Activated T-helper 2 cell treated with anti-CD3 and anti-CD28 coated beads, Interferon-gamma antibody, Interleukin-2, Interleukin-4, amounts not matched to agents 10 μg/mL and 5 μg/mL and 100 μg/mL, durations not matched to agents 14 hours and 24 hours and 36 hours (primary cell): ENCODE measurements around the gene HS2ST1. TPM values are rescaled to one million over a fixed set of nuclear protein-coding genes. Genes with fewer than 3 reads are reported as not detected.
"Not testable (repeated sequence)": the region's sequence is repeated elsewhere in the genome, so short reads cannot be mapped to it uniquely, and the experiment has no call there.

Experiments used
- DNase-seq: peaks from one replicate; pipeline ENCODE4 v3.0.0; 2021; ENCODE audit warnings: low spot score
- H3K27ac Mint-ChIP-seq: one replicate; pipeline ENCODE4 v1.8.0; 2021; ENCODE audit warnings: mixed read lengths
- H3K27me3 Mint-ChIP-seq: one replicate; pipeline ENCODE4 v1.8.0; 2021; ENCODE audit warnings: low read depth, mixed read lengths
- H3K36me3 Mint-ChIP-seq: one replicate; pipeline ENCODE4 v1.8.0; 2021; ENCODE audit warnings: low read depth, mixed read lengths
- H3K4me1 Mint-ChIP-seq: one replicate; pipeline ENCODE4 v1.8.0; 2021; ENCODE audit warnings: low read depth, mixed read lengths
- H3K4me3 Mint-ChIP-seq: one replicate; pipeline ENCODE4 v1.8.0; 2021; ENCODE audit warnings: low read depth, mild to moderate bottlenecking, moderate library complexity, mixed read lengths
- H3K9me3 Mint-ChIP-seq: one replicate; pipeline ENCODE4 v1.8.0; 2021; ENCODE audit warnings: mixed read lengths
- intact Hi-C: fragments of 100-400 bp; cut with micrococcal nuclease; formaldehyde crosslinking; loops from one replicate; pipeline ENCODE4 v1.15.1; 2023
- total RNA-seq: library from RNA; stranded (reverse); gene quantifications from 2 replicates; pipeline ENCODE4 v1.2.3, GENCODE V29; 2022

Gene HS2ST1
- total RNA-seq, 1 donor from 2014 or later, result 28.0 TPM

- Mint-ChIP-seq H3K27me3 (no peaks in the 10 kb centered on the region), H3K4me3 (no peak overlapping the region), H3K27ac (no peak overlapping the region), H3K36me3 (no peaks in the 10 kb centered on the region), H3K9me3 (no peaks in the 10 kb centered on the region), H3K4me1 (no peaks in the 10 kb centered on the region)
- no peak for DNase-seq
- intact Hi-C loops, result no loop called here
Measured at GRCh38 chr1:86957221-86957620, 42.8 kb downstream of the HS2ST1 start.

DNA sequence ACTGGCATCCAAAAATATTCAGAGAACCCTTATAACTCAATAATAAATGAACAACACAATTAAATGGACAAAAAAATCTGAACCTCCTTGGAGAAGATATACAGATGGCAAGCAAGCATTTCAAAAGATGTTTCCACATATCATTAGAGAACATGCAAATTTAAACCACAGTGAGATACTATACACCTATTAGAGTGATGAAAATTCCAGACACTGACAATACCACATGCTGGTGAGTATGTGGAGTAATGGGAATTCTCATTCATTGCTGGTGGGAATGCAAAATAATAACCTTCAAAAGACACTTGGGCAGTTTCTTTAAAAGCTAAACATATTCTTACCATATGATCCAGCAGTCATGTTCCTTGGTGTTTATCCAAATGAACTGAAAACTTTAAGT, 46.1 kb downstream of the HS2ST1 start:
- Mint-ChIP-seq H3K27me3 (no peaks in the 10 kb centered on the region), H3K36me3 (no peaks in the 10 kb centered on the region), H3K4me1 (peaks cover 5% of the 10 kb centered on the region), H3K9me3 (no peaks in the 10 kb centered on the region), H3K27ac (no peak overlapping the region), H3K4me3 (no peak overlapping the region)
- intact Hi-C loops, result no loop called here
- no peak for DNase-seq

DNA sequence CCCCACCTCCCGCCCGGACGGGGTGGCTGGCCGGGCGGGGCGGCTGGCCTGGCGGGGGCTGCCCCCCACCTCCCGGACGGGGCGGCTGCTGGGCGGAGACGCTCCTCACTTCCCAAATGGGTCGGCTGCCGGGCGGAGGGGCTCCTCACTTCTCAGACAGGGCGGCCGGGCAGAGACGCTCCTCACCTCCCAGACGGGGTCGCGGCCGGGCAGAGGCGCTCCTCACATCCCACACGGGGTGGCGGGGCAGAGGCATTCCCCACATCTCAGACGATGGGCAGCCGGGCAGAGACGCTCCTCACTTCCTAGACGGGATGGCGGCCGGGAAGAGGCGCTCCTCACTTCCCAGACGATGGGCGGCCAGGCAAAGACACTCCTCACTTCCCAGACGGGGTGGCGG, 49.4 kb downstream of the HS2ST1 start:
- H3K4me3 Mint-ChIP-seq, H3K9me3 Mint-ChIP-seq, H3K36me3 Mint-ChIP-seq, H3K27ac Mint-ChIP-seq, intact Hi-C loops, H3K27me3 Mint-ChIP-seq, DNase-seq, H3K4me1 Mint-ChIP-seq: not testable (repeated sequence)

- Mint-ChIP-seq H3K36me3 (no peaks in the 10 kb centered on the region), H3K27ac (no peak overlapping the region), H3K4me3 (no peak overlapping the region), H3K9me3 (no peaks in the 10 kb centered on the region), H3K4me1 (peaks cover 6% of the 10 kb centered on the region), H3K27me3 (no peaks in the 10 kb centered on the region)
- DNase-seq, result no peak
- intact Hi-C loops, result loop anchor here (1.0 kb wide), 1 partner anchor 132 kb away; no protein-coding TSS in a partner anchor
Measured at GRCh38 chr1:86965012-86965826, 50.8 kb downstream of the HS2ST1 start.

- no peak overlapping the region for H3K4me3 Mint-ChIP-seq
- H3K9me3 Mint-ChIP-seq, result no peaks in the 10 kb centered on the region
- no peak overlapping the region for H3K27ac Mint-ChIP-seq
- no peak for DNase-seq
- no peaks in the 10 kb centered on the region for H3K27me3 Mint-ChIP-seq
- no peaks in the 10 kb centered on the region for H3K36me3 Mint-ChIP-seq
- H3K4me1 Mint-ChIP-seq, result peaks cover 6% of the 10 kb centered on the region
- intact Hi-C loops, result loop anchor here (1.0 kb wide), 1 partner anchor 133 kb away; no protein-coding TSS in a partner anchor
Measured at GRCh38 chr1:86965827-86966182, 51.4 kb downstream of the HS2ST1 start.

- Mint-ChIP-seq H3K9me3 (no peaks in the 10 kb centered on the region), H3K27ac (no peak overlapping the region), H3K36me3 (no peaks in the 10 kb centered on the region), H3K4me3 (no peak overlapping the region), H3K4me1 (peaks cover 5% of the 10 kb centered on the region), H3K27me3 (no peaks in the 10 kb centered on the region)
- intact Hi-C loops, result no loop called here
- no peak for DNase-seq
Measured at GRCh38 chr1:86970938-86971337, 56.5 kb downstream of the HS2ST1 start.

DNA sequence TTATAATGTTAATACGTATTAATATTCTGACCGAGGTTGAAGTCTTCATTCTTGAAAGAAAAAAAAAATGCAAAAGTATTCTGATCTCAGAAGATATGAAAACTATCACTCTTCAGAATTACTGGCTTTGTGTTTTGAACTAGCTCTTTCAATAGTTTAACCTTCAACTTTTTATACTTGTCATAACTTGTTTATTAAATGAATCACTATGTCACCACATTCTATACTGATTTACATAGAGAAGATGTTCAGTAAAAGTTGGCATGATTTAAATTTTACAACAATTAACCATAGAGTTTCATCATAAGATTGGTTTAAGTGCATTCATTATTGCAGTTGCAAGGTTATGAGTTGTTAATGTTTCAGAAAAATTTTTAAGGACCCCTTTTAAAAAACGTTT, 57.3 kb downstream of the HS2ST1 start:
- Mint-ChIP-seq H3K4me1 (peaks cover 4% of the 10 kb centered on the region), H3K27me3 (no peaks in the 10 kb centered on the region), H3K36me3 (no peaks in the 10 kb centered on the region), H3K9me3 (no peaks in the 10 kb centered on the region), H3K4me3 (no peak overlapping the region), H3K27ac (no peak overlapping the region)
- intact Hi-C loops, result no loop called here
- no peak for DNase-seq

DNA sequence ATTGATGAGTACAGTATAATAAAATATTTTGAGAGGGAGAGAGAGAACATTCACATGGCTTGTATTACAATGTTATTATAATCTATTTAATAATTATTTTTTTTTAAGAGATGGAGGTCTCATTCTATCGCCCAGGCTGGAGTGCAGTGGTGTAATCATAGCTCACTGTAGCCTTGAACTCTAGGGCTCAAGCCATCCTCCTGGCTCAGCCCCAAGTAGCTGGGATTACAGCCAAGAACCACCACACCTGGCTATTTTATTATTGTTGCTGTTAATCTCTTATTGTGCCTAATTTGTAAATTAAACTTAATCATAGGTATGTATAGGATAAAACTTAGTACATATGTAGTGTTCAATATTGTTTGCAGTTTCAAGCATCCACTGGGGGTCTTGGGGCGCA, 57.8 kb downstream of the HS2ST1 start:
- no peak for DNase-seq
- Mint-ChIP-seq H3K9me3 (no peaks in the 10 kb centered on the region), H3K4me3 (no peak overlapping the region), H3K27ac (no peak overlapping the region), H3K36me3 (no peaks in the 10 kb centered on the region), H3K4me1 (peaks cover 4% of the 10 kb centered on the region), H3K27me3 (no peaks in the 10 kb centered on the region)
- intact Hi-C loops, result no loop called here

- Mint-ChIP-seq H3K36me3 (no peaks in the 10 kb centered on the region), H3K4me1 (peaks cover 4% of the 10 kb centered on the region), H3K4me3 (no peak overlapping the region), H3K9me3 (no peaks in the 10 kb centered on the region), H3K27me3 (no peaks in the 10 kb centered on the region), H3K27ac (no peak overlapping the region)
- DNase-seq, result no peak
- intact Hi-C loops, result no loop called here
Measured at GRCh38 chr1:86975993-86976550, 61.6 kb downstream of the HS2ST1 start.

GRCh38 chr1:86976664-86977063, 62.2 kb downstream of the HS2ST1 start:
- no peaks in the 10 kb centered on the region for H3K36me3 Mint-ChIP-seq

GRCh38 chr1:86981482-86982213, 67.2 kb downstream of the HS2ST1 start:
- Mint-ChIP-seq H3K27me3 (no peaks in the 10 kb centered on the region), H3K4me1 (peaks cover under 1% of the 10 kb centered on the region), H3K36me3 (no peaks in the 10 kb centered on the region), H3K9me3 (no peaks in the 10 kb centered on the region), H3K27ac (no peak overlapping the region), H3K4me3 (no peak overlapping the region)
- intact Hi-C loops, result no loop called here
- no peak for DNase-seq

More at GRCh38 chr1:86976664-86977063, 62.2 kb downstream of the HS2ST1 start:
- no peak overlapping the region for H3K27ac Mint-ChIP-seq
- intact Hi-C loops, result no loop called here
- H3K9me3 Mint-ChIP-seq, result no peaks in the 10 kb centered on the region
- H3K4me1 Mint-ChIP-seq, result peaks cover 4% of the 10 kb centered on the region
- H3K4me3 Mint-ChIP-seq, result no peak overlapping the region
- H3K27me3 Mint-ChIP-seq, result no peaks in the 10 kb centered on the region
- no peak for DNase-seq

DNA sequence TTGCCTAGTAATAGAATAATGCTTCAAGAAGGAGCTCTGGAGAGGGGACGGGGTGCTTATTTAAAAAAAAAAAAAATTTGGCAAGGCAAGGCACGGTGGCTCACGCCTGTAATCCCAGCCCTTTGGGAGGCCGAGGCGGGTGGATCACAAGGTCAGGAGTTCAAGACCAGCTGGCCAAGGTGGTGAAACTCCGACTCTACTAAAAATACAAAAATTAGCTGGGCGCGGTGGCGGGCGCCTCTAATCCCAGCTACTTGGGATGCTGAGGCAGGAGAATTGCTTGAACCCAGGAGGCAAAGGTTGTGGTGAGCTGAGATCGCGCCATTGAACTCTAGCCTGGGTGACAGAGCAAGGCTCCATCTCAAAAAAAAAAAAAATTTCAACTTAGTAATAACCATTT, 69.2 kb downstream of the HS2ST1 start:
- H3K36me3 Mint-ChIP-seq, H3K27me3 Mint-ChIP-seq, H3K4me1 Mint-ChIP-seq, intact Hi-C loops, H3K27ac Mint-ChIP-seq, DNase-seq, H3K9me3 Mint-ChIP-seq, H3K4me3 Mint-ChIP-seq: not testable (repeated sequence)

- intact Hi-C loops, result no loop called here
- Mint-ChIP-seq H3K4me3 (no peak overlapping the region), H3K27me3 (no peaks in the 10 kb centered on the region), H3K27ac (no peak overlapping the region), H3K9me3 (no peaks in the 10 kb centered on the region), H3K4me1 (peaks cover 16% of the 10 kb centered on the region), H3K36me3 (no peaks in the 10 kb centered on the region)
- DNase-seq, result no peak
Measured at GRCh38 chr1:86987446-86987845, 73.0 kb downstream of the HS2ST1 start.
